Testis (tissue), 3 donors: ENCODE measurements around the gene LIF. TPM values are rescaled to one million over a fixed set of nuclear protein-coding genes. Genes with fewer than 3 reads are reported as not detected.

Experiments
- DNase-seq: peaks from one replicate; pipeline ENCODE4 v3.0.0-alpha.2; 2019
- H3K27ac ChIP-seq, 2 donors: fragments of 200-600 bp; sonication (generic); one replicate each; pipeline ENCODE4 v1.5.1; 2019
- H3K27me3 ChIP-seq: fragments of 200-600 bp; sonication (generic); one replicate; pipeline ENCODE4 v1.5.1; 2019
- H3K36me3 ChIP-seq: fragments of 200-600 bp; sonication (generic); one replicate; pipeline ENCODE4 v1.5.1; 2017; ENCODE audit warnings: low read depth; ENCODE audit errors: missing control alignments
- H3K4me1 ChIP-seq: fragments of 200-600 bp; sonication (generic); one replicate; pipeline ENCODE4 v1.5.1; 2019
- H3K4me3 ChIP-seq, 2 donors: fragments of 200-600 bp; sonication (generic); one replicate each; pipeline ENCODE4 v1.5.1; 2017 to 2019
- H3K9me3 ChIP-seq: fragments of 200-600 bp; sonication (generic); one replicate; pipeline ENCODE4 v1.5.1; 2017
- CTCF ChIP-seq, 3 experiments: fragments of 450-650 bp in 2 of 3; fragments of 200-600 bp in 1 of 3; sonication (generic) in 1 of 3; IDR thresholded peaks; one replicate each; pipeline ENCODE4 v1.5.1; 2016 to 2019; ENCODE audit warnings: antibody characterized with exemption in 3 of 3, mild to moderate bottlenecking in 2 of 3, moderate library complexity in 1 of 3
- POLR2A ChIP-seq: fragments of 450-650 bp; IDR thresholded peaks from one replicate; pipeline ENCODE4 v1.6.1; 2017; ENCODE audit warnings: antibody characterized with exemption, mild to moderate bottlenecking, moderate library complexity
- WGBS, 2 donors: methylation state at CpG; one replicate each; pipeline ENCODE4 v1.1.5; 2018; 5-methylcytosine and 5-hydroxymethylcytosine counted together
- intact Hi-C: fragments of 100-400 bp; cut with DNase I; formaldehyde crosslinking; loops from one replicate; pipeline ENCODE4 v1.15.1; 2023; ENCODE audit warnings: low total_unique reads
- polyA plus RNA-seq: library from polyadenylated mRNA; stranded (reverse); fragments of 350-450 nt; fragmentation: Illumina TruSeq; extraction: RNeasy Lipid Tissue Mini Kit (QIAGEN cat#74804); gene quantifications from one replicate; pipeline ENCODE4 v1.2.3, GENCODE V29; 2014; ENCODE audit warnings: low read depth, low replicate concordance; ENCODE audit not compliant: insufficient read depth
- total RNA-seq, 2 donors: library from RNA; depleted of rRNA; stranded (reverse); fragments of >200 nt; gene quantifications; one replicate each; pipeline ENCODE4 v1.2.3, GENCODE V29; 2016

The LIF gene
- total and polyA plus RNA-seq, 3 donors from 2014 or later: 0.08 to 1.4 (median 1.4) TPM

DNA sequence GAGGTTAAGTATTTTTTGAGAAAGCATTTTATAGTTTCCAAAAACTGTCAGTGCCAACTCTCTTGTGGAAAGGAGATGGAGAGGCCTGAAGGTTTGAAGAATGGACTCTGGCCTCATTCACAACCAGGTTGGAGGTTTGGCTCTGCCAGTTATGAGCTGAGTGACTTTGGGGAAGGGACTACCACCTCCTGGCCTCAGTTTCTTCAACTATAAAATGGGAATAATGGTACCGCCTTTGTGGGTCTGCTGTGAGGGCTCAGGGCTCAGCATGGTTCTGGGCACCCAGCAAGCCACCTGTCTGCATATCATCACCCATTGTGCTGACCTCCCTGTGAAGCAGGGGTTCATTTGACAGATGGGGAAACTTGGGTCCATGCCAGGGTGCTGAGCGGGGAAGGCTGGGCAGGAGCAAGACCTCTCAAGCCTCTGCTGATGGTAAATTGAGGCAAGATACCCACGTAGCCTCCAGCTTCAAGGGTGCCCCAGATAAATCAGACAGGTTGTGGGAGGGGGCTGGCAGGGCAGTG is 3.5 kb upstream of the LIF start:
- no peak for DNase-seq
- no peak for TF ChIP-seq CTCF (IDR thresholded peaks at IDR 0.05)
- peaks cover 18% of the 10 kb centered on the region for H3K4me1 ChIP-seq
- H3K36me3 ChIP-seq: no peaks in the 10 kb centered on the region
- H3K27ac ChIP-seq: no peak overlapping the region
- no peaks in the 10 kb centered on the region for H3K27me3 ChIP-seq
- WGBS, 2 donors: 80 to 96% methylated on average over 2 to 3 of the region's 3 CpGs
- intact Hi-C loops: no loop called here
- no peaks in the 10 kb centered on the region for H3K9me3 ChIP-seq
- no peak overlapping the region for H3K4me3 ChIP-seq

DNA sequence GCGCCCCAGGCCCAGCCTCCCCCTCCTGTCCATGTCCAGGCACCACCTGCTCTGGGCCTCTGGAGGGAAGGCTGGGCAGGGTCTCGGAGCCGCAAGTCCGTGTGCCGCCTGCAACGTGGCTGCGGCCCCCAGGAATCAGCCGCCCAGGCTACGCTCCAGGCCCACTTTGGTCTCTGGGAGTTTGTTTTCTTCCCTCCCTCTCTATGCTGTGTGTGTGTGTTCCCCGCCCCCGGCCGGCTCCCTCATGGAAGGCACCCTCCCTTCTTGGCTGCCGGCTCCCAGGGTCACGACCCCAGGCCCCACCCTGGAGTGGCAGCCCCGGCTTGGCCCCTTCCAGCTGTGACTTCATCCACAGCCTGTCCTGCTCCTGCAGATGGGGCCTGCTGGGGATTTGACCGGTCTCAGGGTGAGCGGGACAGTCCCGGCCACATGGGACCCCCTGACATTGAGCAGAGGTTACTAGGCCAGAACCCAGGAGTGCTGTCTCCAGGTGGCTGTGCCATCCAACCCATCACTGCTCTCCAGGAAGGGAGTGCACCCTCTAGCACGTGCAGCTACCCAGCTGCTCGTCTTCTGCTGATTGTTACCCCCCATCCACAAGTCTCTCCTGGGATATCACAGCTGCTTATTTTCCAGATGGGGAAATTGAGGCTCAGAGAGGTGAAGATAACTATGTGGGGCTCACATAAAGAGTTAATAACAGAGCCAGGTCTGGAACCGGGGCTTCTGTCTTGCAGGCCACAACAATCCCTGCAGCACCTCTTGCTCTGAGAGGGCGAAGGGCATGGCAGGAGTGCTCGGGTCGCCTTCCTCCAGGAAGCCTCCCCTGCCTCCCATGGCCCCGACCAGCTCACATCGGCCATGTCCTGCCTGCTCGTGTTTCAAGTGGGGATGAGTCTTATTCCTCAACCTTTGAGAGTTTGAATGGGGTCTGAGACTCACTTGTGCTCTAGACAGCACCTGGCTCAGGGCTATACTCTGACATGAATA is 2.8 kb upstream of the LIF start:
- Histone ChIP-seq H3K36me3 (no peaks in the 10 kb centered on the region), H3K27ac (no peak overlapping the region), H3K4me1 (peaks cover 18% of the 10 kb centered on the region), H3K27me3 (no peaks in the 10 kb centered on the region), H3K4me3 (no peak overlapping the region), H3K9me3 (no peaks in the 10 kb centered on the region)
- TF ChIP-seq POLR2A (no peak), CTCF (IDR thresholded peaks at IDR 0.05) (no peak)
- WGBS, 2 donors: 72 to 77% methylated on average over 16 to 27 of the region's 27 CpGs
- intact Hi-C loops: no loop called here
- DNase-seq: peak; percentile 42

GRCh38 chr22:30248484-30248883 is 1.9 kb upstream of the LIF start:
- 82 to 85% methylated on average over 6 of the region's 6 CpGs for WGBS, 2 donors
- no peaks in the 10 kb centered on the region for H3K9me3 ChIP-seq
- no peaks in the 10 kb centered on the region for H3K27me3 ChIP-seq
- peaks cover 17% of the 10 kb centered on the region for H3K4me1 ChIP-seq
- H3K27ac ChIP-seq: no peak overlapping the region
- intact Hi-C loops: no loop called here
- TF ChIP-seq CTCF (IDR thresholded peaks at IDR 0.05) (no peak), POLR2A (no peak)
- no peak overlapping the region for H3K4me3 ChIP-seq
- DNase-seq: no peak
- no peaks in the 10 kb centered on the region for H3K36me3 ChIP-seq

DNA sequence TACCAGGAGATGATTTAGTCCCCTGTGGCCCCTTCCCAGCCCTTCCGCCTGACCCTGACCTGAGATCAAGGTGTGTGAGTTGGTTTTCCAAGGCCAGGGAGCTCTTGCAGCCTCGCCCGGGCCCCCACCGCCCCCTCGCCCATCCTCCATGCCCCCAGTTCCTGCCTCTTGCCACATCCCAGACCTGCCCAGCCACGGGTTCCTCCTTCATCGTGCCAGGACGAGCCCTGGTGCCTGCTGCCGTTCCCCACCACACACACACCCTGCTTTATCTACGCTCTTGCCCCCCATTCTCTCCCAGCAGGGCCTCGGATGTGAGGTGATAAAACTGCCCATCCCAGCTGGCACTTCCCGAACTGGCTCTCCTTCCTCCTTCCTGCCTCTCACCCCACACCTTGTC is 1.4 kb upstream of the LIF start:
- intact Hi-C loops: no loop called here
- H3K36me3 ChIP-seq: no peaks in the 10 kb centered on the region
- peaks cover 12% of the 10 kb centered on the region for H3K4me1 ChIP-seq
- H3K9me3 ChIP-seq: no peaks in the 10 kb centered on the region
- no peak for DNase-seq
- no peak overlapping the region for H3K27ac ChIP-seq
- H3K27me3 ChIP-seq: no peaks in the 10 kb centered on the region
- TF ChIP-seq POLR2A: no peak
- TF ChIP-seq CTCF (IDR thresholded peaks at IDR 0.05): no peak
- WGBS, 2 donors: 85 to 93% methylated on average over 6 to 12 of the region's 12 CpGs
- no peak overlapping the region for H3K4me3 ChIP-seq
